K562 (cell line): ENCODE data around the gene LGALS3. TPM values are rescaled to one million over a fixed set of nuclear protein-coding genes. Genes with fewer than 3 reads are reported as not detected.

Experiments
- CREBBP ChIP-seq: IDR thresholded peaks from one replicate; pipeline ENCODE4 v1.6.1; 2012; ENCODE audit warnings: low read depth, mild to moderate bottlenecking, control low read depth, inconsistent platforms, low read length
- ETV1 ChIP-seq: fragments of 450-650 bp; conservative IDR thresholded peaks from 2 replicates; pipeline ENCODE4 v1.6.1; 2016; ENCODE audit warnings: missing genetic modification characterization, control low read depth, low read depth, missing compliant biosample characterization
- TGIF2 ChIP-seq: sonication (generic); formaldehyde crosslinking; IDR thresholded peaks from 2 replicates; pipeline ENCODE4 v1.8.1; 2022; ENCODE audit warnings: mild to moderate bottlenecking, missing genetic modification reagents, moderate library complexity
- polyA plus RNA-seq, 8 experiments: library from polyadenylated mRNA; depleted of rRNA in 4 of 8; stranded (reverse) in 5 of 8; unstranded in 3 of 8; fragments of >200 nt; fragmentation: Nextera tagmentation in 2 of 8; fragmentation: Illumina TruSeq in 1 of 8; extraction: Ambion mirVana in 2 of 8; extraction: Trizol in 1 of 8; gene quantifications; 2 replicates each; pipeline versions ENCODE4 v1.2.1 to v1.2.3, GENCODE V29; 2011 to 2014; ENCODE audit warnings: inconsistent platforms in 1 of 8, missing spikeins in 1 of 8
- total RNA-seq, 7 experiments: library from RNA; depleted of rRNA in 6 of 7; stranded (reverse); fragments of >200 nt in 6 of 7; fragmentation: Illumina TruSeq in 2 of 7; extraction: Trizol in 2 of 7; gene quantifications; 2 replicates each; pipeline versions ENCODE4 v1.2.1 to v1.2.3, GENCODE V29; 2011 to 2021; ENCODE audit warnings: low replicate concordance in 1 of 7
- TF ChIP-seq, protein P1 (sequence below): fragments of 450-650 bp; IDR thresholded peaks from 2 replicates; pipeline ENCODE4 v1.6.1; 2016; ENCODE audit warnings: mild to moderate bottlenecking, moderate library complexity

The LGALS3 gene
- total and polyA plus RNA-seq, 9 of the 15 experiments (the other 6 are each of a cell fraction or from before 2014, with no cell fraction given): 0.04 to 1.9 (median 1.1) TPM

DNA sequence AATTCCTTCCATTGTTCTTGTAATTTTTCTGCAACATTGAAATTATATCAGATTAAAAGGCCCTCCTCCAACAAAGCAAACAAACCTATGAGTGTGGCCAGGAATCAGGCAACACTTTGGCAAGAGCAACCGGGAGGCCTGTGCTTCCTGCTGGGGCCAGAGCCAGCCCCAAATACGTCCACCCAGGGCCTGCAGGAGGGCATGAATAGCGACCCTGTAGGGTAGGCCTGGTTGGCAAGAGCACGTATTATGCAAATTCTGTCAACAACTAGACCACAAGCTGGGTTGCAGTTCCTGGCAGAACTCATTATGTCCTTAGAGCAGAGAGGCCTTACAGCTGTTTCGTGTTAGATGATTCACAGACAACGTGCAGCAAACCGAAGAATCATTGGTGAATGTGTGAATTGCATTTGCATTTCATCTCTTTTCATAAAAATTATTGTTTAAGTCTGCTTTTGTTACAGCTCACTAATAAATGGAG, 26.9 kb upstream of the LGALS3 start (continued):
- TF ChIP-seq, protein P1, sequence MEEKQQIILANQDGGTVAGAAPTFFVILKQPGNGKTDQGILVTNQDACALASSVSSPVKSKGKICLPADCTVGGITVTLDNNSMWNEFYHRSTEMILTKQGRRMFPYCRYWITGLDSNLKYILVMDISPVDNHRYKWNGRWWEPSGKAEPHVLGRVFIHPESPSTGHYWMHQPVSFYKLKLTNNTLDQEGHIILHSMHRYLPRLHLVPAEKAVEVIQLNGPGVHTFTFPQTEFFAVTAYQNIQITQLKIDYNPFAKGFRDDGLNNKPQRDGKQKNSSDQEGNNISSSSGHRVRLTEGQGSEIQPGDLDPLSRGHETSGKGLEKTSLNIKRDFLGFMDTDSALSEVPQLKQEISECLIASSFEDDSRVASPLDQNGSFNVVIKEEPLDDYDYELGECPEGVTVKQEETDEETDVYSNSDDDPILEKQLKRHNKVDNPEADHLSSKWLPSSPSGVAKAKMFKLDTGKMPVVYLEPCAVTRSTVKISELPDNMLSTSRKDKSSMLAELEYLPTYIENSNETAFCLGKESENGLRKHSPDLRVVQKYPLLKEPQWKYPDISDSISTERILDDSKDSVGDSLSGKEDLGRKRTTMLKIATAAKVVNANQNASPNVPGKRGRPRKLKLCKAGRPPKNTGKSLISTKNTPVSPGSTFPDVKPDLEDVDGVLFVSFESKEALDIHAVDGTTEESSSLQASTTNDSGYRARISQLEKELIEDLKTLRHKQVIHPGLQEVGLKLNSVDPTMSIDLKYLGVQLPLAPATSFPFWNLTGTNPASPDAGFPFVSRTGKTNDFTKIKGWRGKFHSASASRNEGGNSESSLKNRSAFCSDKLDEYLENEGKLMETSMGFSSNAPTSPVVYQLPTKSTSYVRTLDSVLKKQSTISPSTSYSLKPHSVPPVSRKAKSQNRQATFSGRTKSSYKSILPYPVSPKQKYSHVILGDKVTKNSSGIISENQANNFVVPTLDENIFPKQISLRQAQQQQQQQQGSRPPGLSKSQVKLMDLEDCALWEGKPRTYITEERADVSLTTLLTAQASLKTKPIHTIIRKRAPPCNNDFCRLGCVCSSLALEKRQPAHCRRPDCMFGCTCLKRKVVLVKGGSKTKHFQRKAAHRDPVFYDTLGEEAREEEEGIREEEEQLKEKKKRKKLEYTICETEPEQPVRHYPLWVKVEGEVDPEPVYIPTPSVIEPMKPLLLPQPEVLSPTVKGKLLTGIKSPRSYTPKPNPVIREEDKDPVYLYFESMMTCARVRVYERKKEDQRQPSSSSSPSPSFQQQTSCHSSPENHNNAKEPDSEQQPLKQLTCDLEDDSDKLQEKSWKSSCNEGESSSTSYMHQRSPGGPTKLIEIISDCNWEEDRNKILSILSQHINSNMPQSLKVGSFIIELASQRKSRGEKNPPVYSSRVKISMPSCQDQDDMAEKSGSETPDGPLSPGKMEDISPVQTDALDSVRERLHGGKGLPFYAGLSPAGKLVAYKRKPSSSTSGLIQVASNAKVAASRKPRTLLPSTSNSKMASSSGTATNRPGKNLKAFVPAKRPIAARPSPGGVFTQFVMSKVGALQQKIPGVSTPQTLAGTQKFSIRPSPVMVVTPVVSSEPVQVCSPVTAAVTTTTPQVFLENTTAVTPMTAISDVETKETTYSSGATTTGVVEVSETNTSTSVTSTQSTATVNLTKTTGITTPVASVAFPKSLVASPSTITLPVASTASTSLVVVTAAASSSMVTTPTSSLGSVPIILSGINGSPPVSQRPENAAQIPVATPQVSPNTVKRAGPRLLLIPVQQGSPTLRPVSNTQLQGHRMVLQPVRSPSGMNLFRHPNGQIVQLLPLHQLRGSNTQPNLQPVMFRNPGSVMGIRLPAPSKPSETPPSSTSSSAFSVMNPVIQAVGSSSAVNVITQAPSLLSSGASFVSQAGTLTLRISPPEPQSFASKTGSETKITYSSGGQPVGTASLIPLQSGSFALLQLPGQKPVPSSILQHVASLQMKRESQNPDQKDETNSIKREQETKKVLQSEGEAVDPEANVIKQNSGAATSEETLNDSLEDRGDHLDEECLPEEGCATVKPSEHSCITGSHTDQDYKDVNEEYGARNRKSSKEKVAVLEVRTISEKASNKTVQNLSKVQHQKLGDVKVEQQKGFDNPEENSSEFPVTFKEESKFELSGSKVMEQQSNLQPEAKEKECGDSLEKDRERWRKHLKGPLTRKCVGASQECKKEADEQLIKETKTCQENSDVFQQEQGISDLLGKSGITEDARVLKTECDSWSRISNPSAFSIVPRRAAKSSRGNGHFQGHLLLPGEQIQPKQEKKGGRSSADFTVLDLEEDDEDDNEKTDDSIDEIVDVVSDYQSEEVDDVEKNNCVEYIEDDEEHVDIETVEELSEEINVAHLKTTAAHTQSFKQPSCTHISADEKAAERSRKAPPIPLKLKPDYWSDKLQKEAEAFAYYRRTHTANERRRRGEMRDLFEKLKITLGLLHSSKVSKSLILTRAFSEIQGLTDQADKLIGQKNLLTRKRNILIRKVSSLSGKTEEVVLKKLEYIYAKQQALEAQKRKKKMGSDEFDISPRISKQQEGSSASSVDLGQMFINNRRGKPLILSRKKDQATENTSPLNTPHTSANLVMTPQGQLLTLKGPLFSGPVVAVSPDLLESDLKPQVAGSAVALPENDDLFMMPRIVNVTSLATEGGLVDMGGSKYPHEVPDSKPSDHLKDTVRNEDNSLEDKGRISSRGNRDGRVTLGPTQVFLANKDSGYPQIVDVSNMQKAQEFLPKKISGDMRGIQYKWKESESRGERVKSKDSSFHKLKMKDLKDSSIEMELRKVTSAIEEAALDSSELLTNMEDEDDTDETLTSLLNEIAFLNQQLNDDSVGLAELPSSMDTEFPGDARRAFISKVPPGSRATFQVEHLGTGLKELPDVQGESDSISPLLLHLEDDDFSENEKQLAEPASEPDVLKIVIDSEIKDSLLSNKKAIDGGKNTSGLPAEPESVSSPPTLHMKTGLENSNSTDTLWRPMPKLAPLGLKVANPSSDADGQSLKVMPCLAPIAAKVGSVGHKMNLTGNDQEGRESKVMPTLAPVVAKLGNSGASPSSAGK: peak; percentile 42; the same call in 1 of the 2 replicates
- TF ChIP-seq ETV1 (tag) (0 out of 2 replicates have a peak, but pooled peaks have one; percentile 13), CREBBP (no peak), TGIF2 (CRISPR knock-in tag) (no peak)
